ENCODE data around the gene CCDC57.

CCDC57 gene

DNA sequence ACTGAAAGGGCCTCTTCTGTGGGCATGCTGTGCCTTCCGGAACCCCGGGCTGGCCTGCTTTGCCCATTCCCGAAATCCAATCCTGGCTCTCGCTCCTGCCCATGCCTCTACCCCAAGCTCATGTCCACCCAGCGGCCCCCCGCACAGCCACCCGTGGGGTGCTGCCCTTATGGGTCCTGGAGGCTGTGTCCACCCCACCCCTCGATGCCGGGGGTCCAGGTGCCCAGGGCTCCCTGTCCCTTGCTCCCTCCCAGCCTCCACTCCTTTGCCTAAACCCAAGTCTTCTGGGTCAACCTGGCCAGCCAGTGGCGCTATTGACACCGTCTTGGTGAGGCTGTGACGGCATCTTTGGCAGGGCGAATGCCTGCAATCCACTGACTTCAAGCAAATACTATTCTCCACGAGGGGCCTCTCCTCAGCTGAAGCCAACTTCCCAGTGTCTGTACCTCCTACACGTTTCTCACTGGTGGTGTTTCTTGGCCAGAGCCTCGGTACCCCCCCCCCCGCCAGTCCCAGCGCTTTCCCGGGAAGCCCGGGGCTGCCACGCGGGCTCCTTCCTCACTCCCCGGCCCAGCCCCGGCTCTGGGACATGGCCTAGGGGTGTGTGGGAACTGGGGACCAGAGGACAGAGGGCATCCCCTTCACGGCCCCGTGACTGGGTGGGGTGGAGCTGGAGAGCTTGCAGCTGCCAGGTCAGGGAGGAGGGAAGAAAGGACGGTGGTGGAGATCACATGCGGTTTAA lies 134.9 kb downstream of the CCDC57 start:
- DNase-seq, result no peak

DNA sequence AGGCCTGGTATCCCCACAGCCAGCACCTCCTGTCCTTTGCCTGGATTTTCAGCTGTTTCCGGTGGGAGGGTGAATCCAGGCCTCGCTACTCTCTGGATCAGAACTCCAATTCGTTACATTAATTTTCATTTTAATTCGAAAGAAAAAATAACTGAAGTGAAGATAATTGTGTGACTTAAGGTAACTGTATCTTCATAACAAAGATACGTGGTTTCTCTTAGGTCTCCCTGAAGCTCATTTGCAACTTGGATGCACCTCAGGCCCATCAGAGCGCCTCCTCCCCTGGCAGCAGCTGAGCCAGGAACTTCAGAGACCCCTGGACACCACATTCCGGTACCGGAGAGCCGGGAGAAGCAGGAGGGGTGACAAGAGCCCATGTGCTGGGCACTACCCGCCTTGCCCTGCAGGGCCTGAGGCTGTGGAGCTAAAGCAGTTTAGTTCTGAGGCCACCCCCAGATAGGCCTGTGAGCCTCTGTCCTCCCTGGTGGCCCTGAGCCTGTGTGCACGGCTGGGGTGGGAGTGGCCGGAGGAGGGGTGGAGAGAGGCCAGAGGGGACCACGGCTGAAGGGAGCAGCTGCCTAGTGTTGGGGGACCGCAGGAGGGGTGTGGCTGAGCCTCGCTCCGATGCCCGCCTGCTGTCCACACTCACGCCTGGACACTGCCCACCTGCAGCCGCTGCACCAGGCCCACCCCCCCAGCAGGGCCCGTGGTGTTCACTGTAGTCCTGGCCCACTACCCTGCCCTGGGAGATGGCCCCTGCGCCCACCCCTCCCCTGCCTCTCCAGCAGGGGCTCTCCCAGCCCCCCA lies 135.7 kb downstream of the CCDC57 start:
- DNase-seq, result no peak

DNA sequence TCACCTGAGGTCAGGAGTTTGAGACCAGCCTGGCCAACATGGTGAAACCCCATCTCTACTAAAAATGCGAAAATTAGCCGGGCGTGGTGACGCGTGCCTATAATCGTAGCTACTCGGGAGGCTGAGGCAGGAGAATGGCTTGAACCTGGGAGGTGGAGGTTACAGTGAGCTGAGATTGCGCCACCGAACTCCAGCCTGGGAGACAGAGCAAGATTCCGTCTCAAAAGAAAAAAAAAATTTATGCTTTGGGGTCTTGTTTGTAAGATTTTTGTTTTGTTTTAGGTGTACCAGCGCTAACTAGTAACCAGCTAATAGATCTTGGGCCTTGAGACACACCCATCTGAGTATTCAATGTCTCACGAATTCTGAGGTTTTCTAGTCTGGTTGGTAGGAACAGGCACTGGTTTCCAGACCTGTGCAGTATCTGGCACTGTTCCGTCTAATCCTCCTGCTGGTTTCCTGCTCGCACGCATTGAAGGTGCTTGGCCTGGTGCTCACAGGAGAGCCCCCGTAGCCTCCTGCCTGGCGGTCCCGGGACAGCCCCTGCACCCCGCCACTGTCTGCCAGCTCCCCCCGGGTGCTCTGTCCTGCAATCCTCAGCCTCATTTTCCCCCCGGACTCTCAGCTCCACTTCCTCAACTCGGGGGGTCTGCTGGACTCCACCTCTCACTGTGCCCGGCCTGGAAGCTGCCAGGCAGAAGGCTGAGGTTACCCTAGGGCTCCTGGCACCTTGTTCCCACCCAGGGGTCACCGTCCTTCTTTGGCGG lies 136.4 kb downstream of the CCDC57 start:
- DNase-seq, result no peak

DNA sequence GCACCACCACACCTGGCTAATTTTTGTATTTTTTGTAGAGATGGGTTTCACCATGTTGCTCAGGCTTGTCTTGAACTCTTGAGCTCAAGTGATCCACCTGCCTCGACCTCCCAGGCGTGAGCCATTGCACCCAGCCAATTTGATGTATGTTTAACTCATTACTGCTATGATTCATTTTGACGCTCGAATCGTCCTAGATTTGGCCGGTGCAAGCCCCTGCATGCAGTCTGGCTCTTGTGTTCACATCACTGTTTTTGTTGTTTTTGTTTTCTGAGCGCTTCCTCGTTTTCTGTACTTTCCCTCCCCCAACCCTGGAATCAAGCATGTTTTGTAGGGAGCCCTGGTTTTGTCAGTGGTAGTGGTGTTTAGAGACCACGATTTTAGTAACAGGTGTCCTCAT lies 139.2 kb downstream of the CCDC57 start:
- no peak for DNase-seq

DNA sequence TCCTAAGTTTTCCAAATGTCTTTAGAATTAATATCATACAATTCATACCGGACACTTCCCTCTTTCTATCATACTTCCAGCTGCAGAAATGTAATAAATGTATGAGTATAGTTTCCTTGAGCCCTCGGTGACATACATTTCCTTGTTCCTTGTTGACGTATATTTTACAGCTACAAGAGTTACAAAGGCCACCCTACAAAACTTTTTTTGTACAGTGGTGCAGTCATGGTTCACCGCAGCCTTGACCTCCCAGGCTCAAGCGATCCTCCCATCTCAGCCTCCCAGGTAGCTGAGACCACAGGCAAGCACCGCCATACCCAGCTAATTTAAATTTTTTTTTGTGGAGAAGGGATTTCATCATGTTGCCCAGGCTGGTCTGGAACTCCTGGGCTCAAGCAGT lies 139.8 kb downstream of the CCDC57 start:
- DNase-seq, result no peak

DNA sequence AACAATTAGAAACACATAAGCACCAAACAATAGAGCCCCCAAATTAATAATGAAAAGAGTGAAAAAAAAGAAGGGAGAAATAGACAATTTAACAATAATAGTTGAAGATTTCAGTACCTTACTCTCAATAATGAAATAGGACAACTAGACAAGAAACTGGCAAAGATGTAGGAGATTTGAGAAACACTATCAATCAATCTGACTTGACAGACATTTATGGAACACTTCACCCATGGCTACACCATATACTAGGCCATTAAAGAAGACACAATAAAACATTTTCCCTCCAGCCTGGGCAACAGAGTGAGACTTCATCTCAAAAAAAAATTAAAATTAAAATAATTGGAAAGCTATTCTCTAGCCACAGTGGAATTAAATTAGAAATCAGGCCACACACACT lies 142.0 kb downstream of the CCDC57 start:
- no peak for DNase-seq

DNA sequence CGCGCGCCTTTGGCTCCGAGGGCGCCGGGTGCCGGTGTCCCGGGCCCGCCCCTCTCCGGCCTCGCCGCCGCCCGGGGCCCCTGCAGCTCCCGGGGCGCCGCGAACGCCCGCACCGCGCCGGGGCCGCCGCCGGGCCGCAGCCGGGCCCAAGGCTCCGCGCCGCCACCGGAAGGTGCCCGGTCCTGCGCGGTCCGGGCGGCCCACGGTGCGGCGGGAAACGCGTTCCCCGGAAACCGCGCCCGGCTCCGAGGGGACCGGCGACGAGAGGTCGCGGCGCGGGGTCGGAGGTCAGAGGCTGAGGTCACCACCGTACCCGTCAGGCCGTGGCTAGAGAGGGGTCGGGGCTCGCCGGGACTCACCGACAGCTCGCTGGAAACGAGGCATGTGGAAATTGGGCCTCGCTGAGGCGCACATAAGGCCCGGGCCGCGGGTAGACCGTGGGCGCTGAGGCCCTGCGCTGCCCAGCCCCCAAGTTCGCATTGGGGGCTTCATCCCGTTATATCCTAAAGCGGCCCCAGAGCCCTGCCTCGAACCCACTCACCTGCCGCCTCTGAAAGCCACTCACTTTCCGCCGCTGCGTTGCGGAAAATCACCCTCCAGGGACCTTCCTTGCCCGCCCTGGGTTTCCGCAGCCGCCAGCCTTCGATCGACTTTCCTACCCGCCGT lies 146.9 kb downstream of the CCDC57 start, which contains the start of gene DUS1L:
Gene DUS1L (minus strand): TSS at position 167 of the 666 bp plus-strand sequence. CDS start 745 bp downstream, outside the sequence.
- peak; percentile 75 for DNase-seq

DNA sequence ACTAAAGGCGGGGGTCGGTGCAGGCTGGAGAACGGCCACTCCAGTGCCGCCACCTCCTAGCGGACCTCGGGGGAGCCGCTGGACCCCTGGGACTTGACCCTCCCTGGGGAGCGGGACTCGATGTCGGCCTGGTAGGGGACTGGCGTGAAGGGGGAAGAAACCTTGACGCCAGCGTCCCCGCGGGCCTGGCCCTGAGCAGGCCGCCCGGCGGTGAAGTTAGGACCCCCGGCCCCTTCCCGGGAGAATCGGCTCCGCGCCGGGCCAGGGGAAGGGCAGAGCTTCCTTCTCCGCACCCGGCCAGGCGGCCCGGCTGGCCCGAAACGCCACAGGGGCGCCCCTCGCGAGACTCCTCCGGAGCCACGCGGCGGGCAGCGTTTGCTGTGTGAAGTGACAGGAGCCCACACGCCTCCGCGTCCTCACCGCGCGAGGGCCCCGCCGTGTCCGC lies 147.4 kb downstream of the CCDC57 start:
- no peak for DNase-seq

DNA sequence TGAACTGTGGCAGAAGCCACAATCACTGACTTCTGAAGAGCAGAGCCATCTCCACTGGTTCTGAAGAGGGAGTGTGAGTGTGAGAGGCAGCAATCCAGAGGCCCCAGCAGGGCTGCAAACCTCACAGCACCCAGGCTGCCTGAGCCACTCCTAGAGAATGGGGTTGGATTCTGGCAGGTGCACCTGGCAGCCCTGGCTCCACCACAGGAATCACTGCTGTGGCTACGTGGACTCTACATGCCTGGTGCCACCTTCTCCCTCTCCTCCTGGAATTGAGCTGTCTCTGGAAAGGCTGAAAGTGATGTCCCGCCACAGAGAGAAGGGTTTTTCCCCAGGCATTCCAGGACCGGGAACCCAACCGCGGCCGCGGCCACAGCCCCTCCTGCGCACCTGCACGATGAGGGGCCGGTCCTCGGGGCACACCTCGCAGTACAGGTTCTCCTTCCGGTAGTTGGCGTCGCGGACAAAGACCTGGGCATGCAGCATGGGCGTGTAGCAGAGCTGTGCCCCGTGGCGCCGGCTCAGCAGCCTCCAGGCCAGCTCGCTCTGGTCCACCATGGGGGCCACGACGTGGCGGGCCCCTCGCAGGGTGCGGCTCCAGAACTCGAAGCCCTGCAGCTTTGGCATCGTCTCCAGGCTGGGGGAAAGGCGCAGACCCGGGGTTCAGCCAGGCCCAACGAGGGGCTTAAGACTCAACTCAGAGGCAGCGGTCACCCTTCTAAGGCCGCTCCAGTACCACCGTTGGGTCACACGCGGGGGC lies 148.0 kb downstream of the CCDC57 start:
- no peak for DNase-seq

DNA sequence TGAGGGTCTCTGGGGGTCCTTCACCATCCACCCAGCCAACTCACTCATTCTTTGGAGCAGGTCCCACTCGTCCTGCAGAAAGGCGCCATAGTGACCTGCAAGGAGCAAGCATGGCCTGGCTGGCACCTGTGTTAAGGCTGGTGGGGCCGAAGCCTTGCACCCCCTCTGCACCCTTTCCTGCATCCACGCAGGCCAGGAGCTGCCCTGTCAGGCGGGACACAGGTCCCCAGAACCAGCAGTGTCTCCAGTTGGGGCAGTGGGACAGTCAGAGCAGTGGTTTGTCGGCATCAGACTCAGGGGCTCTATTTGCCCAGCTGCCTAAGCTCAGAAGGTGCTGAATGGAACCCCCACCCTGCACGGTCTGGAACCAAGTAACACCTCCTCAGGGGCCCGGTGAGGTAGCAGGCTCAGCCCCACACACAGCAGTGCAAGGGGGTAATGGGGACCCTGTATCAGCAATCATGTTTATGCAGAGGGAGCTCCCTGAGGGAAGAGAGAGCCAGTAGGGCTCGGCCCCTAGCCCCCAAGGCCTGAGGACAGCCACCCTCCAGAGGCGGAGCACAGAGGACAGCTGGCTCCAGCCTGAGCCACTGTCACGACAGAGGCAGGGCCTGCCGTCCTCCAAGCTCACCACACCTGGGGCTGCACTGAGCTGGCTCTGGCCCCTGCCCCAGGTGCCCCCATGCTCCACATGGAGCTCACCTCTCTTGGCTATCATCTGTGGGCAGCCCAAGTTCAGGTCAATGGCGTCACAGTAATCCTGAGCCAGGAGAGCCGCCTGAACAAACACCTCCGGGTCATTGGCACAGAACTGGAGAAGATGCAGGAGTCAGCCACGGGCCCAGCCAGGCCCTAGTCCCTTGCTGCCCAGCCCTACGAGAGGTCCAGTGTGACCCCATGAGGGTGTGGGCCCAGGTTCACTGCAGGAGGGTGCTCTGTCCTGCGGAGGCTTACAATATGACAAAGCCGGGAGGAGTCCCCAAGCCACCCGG lies 148.9 kb downstream of the CCDC57 start:
- DNase-seq, result no peak

DNA sequence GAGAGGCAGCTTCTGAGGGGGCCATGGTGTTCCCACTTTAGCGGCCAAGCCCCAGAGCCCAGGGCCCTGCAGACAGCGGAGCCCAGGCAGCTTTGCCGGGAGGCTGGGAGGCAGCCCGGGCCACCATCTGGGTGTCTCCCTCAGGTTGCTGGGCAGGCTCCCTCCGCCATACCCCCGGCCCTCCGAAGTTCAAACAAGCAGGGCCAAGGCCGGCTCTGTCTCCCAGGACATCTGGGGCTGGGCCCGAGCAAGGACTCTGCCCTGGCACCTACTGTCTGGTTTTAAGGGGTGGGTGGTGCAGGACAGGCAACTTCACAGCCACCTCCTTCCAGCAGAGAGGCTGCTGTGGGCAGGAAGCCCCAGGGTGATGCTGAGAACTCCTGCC lies 149.7 kb downstream of the CCDC57 start:
- no peak for DNase-seq

DNA sequence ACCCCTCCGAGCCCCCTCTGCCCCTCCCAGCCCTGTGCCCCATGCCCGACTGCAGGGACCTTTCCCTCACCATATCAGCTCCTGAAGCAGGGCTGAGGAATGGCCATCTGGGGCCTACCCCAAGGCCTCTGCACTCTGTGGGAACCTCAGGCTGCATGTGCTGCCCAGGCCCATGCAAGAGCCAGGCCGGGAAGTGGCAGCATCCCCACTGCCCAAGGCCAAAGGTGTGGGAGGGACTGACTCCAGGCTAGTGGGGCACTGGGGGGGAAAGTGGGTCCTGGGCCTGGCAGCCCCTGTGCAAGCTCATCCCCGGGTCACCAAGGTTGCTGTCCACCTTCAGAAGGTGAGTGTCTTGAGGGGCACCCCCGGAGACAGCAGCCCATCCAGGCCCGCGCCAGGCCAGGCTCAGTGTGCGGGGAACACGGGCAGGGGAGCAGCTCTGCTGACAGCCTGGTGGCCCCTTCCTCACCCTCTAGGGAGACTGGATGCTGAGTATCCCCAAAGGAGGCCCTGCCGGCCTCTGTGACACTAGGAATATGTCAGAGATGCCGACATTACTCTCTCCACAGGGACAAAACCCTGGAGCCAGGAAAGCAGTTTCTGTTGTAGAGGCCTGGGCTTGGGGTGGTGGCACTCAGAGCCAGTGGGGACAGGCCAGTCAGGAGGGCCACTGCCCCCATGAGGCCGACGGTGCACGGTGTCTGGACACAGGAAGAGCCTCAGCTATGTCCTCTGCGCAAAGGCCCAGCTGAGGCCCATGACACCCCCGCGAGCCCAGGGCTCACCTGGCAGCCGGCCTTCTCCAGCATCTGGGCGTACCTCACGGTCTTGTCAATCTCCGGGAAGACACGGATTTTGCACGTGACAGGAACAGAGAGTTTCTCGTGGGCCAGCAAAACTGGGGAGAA lies 150.3 kb downstream of the CCDC57 start:
- DNase-seq, result no peak

DNA sequence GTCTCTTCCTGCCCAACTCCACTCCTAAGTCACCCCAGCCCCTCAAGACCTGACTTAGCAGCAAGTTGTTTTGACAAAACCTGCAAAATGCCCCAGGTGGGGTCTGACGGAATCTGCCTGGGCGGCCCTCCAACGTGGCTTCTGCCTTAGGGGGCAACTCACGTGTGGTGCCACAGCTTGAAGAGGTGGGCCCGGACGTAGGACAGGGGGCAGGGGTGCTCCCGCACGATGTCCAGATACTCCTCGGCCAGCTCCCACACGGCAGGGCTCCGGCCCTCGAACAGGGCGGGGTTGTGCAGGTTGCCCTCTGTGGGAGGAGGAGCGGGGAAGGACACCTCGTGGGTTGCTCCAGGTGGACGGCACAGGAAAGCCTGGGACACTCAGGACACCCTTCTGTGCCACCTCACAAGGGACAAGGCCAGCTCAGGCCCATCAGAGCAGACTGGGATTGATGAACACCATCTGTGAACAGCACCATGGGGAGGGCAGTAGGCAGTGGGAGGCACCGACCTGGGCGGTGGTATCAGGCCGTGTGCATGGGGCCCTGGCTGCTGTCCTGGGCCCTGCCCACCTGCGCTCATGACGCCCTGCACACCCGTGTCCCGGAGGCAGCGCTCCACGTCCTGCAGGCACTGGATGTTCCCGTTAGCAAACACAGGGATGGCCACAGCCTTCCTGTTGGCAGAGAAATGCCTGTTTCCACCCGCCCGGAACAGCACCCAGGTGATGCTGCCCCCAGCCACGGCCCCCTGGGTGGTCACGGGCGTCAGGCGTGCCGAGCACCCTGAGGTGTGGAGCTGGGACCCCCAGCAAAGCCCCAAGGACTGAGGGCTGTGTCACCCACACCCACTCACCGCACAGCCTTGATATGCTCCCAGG lies 151.4 kb downstream of the CCDC57 start:
- DNase-seq, result no peak

DNA sequence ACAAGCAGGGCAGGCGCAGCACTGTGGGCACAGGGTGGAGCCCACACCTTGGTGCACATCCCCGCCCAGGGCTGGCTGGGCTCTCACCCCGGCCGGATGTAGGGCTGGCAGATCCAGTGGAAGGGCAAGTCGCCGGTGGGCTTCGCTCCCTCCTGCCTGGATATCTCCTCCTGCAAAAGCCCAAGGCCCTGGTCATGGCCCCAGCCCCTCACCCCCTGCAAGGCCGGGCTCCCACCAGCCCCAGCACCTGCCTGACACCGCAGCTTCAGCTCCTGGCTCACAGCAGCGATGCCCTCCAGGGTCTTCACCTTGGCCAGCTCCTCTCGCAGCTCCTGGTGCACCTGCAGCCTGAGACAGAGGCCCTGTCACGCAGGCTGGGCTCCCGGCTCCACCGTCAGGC lies 152.0 kb downstream of the CCDC57 start:
- no peak for DNase-seq

DNA sequence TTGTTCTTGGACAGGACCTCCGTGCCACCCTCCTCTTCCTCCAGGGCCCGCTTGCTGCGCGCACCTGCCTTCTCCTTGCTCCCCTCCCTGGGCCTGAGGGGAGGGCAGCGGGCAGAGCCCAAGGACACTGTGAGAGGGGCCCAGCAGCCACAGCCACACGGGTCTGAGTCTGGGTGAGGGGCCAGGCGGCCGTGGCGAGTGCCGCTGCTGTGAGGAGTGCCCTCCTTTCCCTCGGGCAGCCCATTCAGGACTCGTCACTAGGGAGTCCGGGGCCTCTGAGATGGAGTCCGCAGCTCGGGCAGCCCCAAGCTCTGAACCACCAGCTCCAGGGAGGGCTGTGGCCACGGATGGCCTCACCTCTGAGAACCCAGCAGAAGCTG lies 152.7 kb downstream of the CCDC57 start:
- no peak for DNase-seq

DNA sequence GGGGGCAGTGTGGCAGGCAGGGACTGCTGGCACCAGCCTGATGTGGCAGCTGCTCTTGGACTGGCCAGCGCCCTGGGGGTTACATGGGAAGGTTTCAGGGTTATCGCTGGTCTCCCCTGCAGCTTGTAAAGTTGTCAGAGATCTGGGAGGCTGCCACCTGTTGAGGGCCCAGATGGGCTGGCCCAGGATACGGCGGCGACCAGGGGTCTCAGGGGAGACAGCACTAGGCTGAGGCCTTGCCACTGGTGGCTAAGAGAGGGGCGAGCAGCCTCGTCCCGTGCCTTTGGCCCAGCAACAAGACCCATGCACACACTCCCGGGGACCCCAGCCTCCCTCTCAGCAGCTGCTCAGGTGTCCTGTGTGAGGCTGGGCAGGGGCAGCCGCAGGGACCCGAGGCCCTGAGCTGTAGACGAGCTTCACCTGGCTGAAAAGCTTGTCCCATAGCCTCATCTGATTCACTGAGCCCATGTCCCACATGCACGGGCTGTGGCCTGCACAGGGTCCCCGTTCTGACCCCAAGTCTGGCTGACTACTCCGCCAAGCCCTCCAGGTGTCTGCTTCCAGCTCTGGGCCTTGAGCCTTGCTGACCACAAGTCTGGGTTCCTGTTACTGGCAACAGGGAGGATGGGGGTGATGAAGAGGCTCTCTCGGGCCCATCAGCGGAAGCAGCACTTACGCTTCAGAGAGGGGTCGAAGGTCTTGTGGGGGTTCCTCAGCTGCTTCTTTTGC lies 153.2 kb downstream of the CCDC57 start:
- DNase-seq, result no peak

DNA sequence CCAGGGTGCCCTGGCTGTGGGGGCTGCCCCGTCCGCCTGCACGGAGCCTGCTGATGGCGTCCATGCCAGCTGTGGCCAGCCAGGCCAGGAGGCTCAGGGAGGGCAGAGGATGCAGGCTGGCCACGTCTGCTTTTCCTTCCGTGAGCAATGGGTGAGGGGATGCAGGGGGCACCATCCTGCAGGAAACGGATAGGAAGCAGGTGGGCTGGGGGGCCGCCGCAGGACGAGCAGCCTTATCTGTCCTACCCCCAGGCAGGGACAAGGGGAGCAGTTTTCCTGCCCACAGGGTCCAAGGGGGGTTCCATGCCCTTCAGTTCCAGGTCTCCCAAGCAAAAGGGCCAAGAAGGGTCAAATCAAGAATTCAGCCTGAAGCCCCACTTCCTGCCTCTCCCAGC lies 153.8 kb downstream of the CCDC57 start:
- no peak for DNase-seq

DNA sequence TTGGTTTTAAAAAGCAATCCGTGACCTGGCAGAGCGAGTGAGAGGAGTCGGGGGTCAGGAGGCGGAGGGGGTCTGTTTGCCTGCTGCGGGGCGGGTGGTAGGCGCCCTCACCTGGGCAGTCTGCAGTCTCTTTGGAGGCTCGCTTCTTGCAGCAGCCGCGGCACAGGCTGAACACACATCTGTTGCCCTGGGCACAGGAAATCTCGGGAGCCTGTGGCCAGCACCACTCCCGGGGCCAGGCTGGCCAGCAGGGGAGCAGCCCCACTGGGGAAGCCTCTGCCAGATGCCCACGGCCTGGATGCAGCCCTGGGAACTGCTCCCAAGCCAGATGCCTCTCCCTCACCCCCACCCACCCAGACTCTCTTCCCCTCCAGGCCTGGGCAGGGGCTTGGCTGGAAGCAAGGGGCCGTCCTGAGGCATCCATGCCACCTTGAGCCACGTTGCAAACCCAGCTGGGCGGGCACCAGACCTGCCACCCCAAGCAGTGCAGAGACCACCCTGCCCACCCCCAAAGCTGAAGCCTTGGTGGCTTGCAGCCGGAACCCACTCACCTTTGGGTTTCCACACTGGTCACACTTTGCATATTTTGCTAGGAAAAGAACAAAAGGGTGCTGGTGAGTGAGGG lies 154.3 kb downstream of the CCDC57 start:
- DNase-seq, result no peak

All from CD4-positive, alpha-beta T cell treated with Interleukin-17A for 1 hour (primary cell).